HG02885 (cell line): ENCODE results near the gene HSPBP1.

Experiments
- ATAC-seq: cut with Tn5 transposase; IDR thresholded peaks from one replicate; pipeline ENCODE4 v1.9.1; 2021; ENCODE audit warnings: mild to moderate bottlenecking; ENCODE audit not compliant: unreplicated experiment, poor library complexity

Gene HSPBP1

GRCh38 chr19:55305983-55306562 lies 26.2 kb upstream of the HSPBP1 start:
- no peak for ATAC-seq

DNA sequence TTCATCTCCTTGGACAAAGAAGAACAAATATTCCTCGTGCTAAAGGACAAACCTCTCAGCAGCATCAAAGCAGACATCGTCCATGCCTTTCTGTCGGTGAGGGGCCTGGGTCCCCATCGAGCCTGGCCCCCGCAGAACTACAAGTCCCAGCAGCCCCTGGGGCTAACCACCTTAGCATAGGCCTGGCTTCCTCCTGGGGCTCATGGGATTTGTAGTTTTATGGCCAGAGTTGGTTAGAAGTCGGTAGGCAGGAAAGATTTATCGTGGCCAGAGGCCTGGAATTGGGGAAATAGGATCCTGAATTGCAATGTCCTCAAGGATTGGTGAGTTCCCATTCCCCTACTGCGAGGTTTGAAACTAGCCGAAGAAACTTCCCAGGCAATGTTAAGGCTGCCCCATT lies 25.6 kb upstream of the HSPBP1 start:
- no peak for ATAC-seq

DNA sequence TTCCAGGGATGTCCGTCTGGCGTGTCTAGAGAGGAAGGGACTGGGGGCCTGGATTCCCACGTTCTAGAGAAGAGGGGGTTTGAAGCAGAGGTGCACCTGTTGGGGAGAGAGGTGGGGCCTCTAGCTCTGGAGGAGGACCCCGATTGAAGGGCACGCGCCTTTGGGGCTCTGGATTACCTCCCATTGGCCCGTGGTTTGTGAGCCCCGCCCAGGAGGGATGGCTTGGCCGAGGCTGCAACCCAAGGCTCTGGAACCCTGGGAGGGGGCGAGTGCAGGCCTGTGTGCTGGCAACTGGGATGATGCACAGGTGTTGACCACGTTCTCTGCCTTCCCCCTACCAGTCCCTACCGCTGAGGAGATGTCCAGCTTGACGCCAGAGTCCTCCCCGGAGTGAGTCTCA lies 25.1 kb upstream of the HSPBP1 start:
- ATAC-seq: no peak

DNA sequence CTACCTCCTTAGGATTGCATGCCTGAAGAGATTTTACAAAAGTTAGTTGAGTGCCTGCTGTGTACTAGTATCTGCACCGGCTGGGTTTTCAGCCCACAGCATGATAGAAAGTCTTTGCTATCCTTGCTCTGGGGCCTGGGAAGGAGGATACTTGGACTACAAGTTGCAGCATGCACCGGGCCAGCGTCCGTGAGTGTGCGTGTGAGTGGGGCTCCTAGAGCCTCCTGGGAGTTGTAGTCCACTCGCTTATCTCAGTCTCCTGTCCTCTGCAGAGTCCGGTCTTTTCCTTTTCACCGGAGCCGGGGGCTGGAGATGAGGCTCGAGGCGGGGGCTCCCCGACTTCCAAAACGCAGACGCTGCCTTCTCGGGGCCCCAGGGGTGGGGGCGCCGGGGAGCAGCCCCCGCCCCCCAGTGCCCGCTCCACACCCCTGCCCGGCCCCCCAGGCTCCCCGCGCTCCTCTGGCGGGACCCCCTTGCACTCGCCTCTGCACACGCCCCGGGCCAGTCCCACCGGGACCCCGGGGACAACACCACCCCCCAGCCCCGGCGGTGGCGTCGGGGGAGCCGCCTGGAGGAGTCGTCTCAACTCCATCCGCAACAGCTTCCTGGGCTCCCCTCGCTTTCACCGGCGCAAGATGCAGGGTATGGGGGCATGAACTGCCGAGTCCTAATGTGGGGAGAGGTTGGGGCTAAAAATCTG lies 24.5 kb upstream of the HSPBP1 start:
- ATAC-seq: peak; percentile 50

DNA sequence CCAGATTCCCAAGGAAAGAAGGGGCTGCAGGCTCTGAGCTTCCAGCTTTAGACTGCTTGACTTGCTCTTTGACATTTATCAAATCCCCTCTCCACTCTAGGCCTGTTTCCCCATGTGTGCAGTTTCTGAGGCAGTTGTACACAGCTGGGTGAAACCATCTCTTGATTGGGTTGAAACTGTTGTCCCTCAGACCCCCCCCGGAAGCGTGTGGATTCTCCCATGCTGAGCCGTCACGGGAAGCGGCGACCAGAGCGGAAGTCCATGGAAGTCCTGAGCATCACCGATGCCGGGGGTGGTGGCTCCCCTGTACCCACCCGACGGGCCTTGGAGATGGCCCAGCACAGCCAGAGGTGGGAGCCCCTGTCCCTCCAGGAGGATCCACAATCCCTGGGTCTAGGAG lies 23.6 kb upstream of the HSPBP1 start:
- ATAC-seq: no peak

- no peak for ATAC-seq
Measured at GRCh38 chr19:55302318-55302703, 22.4 kb upstream of the HSPBP1 start.

DNA sequence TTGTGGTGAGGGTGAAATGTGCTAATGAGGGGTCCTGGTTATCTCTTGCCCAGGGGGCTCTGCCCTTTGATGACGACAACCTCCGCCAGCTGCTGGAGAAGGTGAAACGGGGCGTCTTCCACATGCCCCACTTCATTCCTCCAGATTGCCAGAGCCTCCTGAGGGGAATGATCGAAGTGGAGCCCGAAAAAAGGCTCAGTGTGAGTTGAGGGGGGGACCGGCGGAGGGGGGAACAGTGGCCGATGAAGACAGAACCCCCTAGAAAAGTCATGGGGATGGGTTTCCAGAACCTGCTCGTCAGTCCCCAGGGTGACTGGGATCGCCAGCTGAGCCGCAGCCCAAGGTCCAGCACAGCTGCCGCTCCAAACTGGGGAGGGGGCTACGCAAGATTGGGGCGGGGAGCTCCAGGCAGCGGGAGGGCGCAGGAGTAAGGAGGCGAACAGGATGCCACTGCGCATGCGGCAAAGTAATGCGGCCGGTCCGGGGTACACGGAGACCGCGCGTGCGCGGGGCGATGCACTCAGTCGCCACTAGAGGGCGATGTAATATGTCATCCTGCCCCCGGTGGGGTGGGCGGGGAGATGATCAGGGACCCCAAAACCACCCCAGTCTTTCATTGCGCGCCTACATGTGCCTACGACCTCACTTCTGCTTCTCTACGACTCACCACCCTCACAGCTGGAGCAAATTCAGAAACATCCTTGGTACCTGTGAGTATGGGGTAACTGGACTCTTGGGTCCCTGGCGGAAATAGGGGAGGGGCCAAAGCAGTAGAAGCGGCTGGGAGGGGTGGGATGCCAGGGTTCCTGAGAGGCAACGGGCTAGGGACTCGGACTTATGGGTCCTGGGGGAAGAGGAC lies 21.8 kb upstream of the HSPBP1 start:
- peak; percentile 79 for ATAC-seq

DNA sequence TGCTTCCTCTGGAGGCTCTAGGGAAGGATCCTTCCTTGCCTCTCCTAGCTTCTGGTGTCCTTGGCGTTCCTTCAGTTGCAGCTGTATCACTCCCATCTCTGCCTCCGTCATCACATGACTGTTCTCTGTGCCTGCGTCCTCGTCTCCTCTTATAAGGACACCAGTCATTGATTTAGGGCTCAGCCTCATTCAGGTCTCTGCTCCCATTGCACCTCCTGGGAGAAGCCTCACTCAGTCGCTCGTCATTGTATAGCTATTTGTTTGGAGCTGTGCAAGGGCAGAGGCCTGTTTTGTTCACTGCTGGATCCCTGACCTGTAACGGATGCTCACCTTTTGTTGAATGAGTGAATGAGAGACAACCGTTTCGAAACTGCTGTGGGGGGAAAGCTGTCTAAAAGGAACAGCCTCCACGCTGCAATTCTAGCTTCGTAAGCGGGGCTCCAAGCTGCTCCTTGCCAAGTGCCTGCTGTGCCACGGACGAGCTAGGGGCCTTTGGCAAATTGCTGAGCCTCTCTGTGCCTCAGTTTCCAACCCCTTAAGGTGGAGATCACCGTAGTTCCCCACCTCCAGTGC lies 21.1 kb upstream of the HSPBP1 start:
- no peak for ATAC-seq

GRCh38 chr19:55299991-55300390 lies 20.1 kb upstream of the HSPBP1 start:
- ATAC-seq: no peak

- ATAC-seq: no peak
Measured at GRCh38 chr19:55297267-55297666, 17.4 kb upstream of the HSPBP1 start.

- no peak for ATAC-seq
Measured at GRCh38 chr19:55289117-55289796, 9.3 kb upstream of the HSPBP1 start.

DNA sequence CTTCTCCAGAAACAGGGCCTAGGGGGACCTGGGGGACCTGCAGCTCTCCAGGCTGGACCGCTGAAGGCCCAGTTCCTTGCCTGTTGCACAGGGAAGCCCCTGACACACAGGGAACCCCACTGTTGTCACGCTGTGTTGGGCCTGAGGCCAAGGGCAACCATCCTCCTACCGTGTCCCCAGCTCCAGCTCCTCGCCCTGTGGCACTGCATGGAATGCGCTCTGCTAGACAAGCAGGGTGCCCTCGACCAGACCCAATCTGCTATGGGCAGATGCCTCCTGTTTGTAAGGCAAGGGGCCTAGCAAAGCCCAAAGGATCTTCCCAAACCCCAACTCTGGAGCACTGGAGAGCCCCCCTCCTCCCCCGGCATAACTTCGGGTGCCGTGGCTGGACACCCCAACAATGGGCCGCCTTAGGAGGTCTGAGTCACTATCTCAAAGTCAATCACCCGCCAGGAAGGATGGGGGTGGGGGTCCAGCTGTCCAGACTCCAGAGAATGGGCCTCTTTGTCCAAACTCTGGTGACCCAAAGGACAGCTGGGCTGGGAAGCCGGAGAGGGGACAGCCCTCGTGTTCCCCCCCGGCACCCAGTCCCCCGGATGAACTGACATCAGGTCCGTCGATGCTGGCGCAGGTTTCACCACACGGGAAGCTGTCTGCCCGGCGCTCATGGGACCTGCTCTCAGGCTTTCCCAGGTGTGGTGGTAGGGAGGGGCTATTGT lies 7.6 kb upstream of the HSPBP1 start:
- ATAC-seq: no peak

GRCh38 chr19:55285229-55285890 lies 5.5 kb upstream of the HSPBP1 start:
- no peak for ATAC-seq

- no peak for ATAC-seq
Measured at GRCh38 chr19:55284405-55285058, 4.6 kb upstream of the HSPBP1 start.

GRCh38 chr19:55283548-55284377 lies 3.9 kb upstream of the HSPBP1 start, which contains the start of gene BRSK1:
BRSK1 (plus strand) TSS chr19:55283997; CDS start chr19:55284443, 446 bp downstream.
- ATAC-seq: no peak

DNA sequence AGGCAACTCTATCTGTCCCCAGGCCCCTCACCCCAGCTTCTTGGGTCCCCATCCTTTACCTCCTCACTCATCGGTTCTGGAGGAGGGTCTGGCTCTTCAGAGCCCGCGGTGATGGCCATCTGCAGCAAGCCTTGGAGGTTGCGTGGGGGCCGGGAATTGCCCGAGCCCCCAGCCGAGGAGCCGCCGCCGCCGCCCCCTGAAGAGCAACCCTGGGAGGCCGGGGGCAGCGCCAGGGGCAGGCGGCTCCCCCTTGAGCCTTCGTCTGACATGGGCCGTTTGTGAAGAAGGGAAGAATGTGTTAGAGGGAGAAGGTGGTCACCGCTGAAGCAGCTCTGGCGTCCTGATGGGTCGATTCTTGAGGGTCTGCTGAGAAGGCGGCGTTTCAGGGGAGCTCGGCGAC lies 570 bp downstream of the HSPBP1 start:
- ATAC-seq: no peak

DNA sequence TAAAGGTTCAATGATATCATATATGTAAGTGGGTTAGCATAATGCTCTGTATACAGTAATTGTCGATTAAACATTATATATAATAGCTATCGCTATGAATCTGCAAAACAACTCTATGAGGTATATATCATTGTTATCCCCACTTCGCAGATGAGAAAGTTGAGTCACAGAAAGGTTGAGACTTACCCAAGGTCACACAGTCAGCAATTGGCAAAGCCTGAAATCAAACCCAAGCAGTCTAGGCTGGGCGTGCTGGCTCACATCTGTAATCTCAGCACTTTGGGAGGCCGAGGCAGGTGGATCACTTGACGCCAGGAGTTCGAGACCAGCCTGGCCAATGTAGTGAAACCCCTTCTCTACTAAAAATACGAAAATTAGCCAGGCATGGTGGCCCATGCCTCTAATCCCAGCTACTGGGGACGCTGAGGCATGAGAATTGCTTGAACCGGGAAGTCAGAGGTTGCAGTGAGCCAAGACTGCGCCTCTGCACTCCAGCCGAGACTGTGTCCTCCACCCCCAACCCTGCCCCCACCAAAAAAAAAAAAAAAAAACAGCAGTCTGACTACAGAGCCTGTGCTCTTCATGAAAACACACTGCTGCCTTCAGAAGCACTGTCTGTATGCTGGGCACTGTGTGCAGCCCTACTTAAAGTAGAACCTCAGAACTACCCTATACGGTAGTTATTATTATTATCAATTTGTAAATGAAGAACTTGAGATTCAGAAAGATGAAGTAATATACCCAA lies 1.3 kb downstream of the HSPBP1 start:
- no peak for ATAC-seq
